ENCODE measurements around the gene MAL.

MAL gene

DNA sequence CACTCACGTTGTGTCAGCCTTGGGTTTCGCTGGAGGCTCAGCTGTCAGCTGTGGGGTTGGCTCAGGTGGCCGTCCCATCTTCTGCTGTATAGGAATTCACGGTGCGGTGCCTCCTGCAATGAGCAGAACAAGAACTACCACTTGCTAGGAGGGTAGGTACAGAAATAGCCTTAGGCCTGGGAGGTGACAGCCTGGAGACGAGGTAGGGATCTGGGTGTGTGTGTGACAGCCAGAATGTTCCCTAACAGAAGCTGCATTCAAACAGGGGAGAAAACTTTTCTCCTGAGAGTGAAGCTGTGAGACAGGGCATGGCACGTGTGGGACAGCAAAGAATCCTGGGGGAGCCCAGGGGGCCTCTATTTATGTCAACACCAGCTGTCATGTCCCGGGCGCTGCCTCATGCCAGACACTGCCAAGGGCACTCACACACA, 8.4 kb upstream of the MAL start:
- no peak for DNase-seq

DNA sequence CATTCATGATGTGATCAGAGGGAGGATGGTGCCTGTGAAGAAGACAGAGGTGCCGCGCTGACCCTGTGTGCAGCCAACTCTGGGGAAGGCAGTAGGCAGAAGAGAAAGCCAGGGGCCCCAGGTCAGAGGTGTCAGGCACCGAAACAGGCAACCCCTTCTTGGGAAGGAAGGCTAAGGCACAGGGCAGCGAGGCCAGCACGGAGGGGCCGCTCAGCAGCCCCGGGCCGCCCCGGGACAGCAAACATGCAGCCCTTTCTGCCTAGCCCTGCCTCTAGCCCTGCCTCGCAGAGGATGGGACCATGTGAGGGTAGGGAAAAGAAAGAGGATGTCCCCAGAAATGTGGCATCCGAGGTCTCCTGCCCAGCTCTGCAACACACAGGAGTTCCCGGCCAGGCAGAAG, 7.7 kb upstream of the MAL start:
- no peak for DNase-seq

DNA sequence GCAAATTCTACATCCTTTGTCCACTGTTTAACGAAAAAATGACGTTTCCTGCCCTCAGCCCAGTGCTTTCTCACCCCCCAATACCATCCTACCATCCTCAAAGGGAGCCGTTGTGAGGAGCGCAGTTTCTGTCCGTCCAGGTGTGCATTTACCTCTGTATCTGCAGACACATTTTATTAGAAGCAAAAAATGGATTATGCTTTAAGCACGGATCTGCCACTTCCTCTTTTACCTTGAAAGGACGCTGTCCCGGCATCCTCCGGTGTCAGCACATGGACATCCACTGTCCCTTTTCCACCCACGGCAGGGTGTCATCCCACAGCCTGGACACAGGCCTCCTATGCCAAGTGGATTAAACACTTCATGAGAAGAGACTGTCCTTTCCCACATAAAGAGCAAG, 7.2 kb upstream of the MAL start:
- no peak for DNase-seq

DNA sequence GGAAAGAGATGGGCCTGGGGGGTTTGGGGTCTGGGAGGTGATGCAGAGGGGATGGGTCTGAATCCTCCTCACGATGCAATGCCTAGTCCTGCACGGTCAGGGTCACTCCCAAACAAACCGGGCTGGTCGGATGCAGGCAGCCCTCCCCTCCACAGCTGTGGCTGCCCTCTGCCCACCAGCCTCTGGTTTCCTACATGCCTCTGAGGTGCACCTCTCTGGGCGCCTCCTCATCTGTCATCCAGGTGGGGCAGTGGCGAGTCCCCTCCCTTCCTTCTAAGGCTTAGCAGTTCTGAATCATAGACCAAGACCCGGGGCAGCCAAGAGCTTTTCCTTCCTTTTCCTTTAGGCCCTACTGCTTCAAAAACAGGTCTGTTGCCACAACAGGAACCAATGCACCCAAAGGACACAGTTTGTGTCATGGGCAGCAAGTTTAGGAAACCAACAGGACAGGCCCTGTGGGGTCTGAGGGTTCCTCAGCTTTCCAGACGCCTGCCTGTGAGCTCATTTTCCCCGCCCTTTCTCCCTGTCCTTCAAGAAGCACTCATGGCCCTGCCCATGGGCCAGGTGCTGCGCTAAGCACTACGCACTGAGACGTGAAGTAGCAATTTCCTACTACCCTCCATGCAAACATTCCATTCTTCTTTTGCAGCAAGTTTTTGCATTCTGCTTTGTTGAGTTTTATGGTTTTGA, 6.5 kb upstream of the MAL start:
- DNase-seq, result no peak

GRCh38 chr2:95019572-95019971, 5.9 kb upstream of the MAL start:
- no peak for DNase-seq

DNA sequence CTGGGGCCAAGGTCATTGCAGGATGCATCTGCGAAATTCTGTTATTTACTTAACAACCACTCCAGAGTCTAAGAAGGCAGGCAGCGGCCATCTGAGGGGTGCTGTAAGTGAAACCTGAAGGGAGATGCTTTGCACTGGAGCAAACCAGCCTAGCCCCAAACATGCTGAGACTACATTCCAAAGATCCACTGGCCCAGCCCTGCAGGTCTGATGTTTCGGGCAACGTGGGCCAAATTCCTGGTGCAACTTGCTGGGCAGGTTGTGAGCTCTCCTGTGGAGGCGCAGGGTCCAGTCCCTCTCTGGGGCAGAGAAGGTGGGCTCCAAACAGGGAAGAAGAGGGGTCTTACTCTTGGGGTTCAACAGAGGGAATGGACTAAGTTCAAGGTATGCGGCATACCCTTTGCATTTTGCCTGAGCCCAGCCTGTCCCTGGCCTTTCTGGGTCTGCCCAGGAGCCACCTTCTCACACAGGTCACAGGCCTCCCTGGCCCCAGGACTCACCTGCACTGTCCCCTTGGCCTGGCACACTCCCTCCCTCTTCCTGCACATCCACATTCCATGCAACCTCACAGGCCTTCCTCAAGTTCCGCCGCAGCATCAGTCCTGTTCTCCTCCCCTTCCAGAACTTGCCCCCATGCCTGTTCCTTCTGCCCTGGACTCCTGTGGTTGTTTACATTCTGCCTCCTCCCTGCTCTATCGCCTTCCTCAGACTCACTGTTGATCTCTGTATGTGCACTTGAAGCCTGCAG, 5.1 kb upstream of the MAL start:
- no peak for DNase-seq

GRCh38 chr2:95021023-95021416, 4.5 kb upstream of the MAL start:
- DNase-seq, result no peak

GRCh38 chr2:95021847-95022246, 3.7 kb upstream of the MAL start:
- DNase-seq, result no peak

GRCh38 chr2:95022309-95023221, 2.9 kb upstream of the MAL start:
- DNase-seq, result peak; percentile 49

GRCh38 chr2:95023222-95023597, 2.3 kb upstream of the MAL start:
- DNase-seq, result peak; percentile 61

- DNase-seq, result no peak
These were observed 1.1 kb upstream of the MAL start for GRCh38 chr2:95024371-95024770.

- DNase-seq, result no peak
These were observed 525 bp upstream of the MAL start for GRCh38 chr2:95024960-95025405.

DNA sequence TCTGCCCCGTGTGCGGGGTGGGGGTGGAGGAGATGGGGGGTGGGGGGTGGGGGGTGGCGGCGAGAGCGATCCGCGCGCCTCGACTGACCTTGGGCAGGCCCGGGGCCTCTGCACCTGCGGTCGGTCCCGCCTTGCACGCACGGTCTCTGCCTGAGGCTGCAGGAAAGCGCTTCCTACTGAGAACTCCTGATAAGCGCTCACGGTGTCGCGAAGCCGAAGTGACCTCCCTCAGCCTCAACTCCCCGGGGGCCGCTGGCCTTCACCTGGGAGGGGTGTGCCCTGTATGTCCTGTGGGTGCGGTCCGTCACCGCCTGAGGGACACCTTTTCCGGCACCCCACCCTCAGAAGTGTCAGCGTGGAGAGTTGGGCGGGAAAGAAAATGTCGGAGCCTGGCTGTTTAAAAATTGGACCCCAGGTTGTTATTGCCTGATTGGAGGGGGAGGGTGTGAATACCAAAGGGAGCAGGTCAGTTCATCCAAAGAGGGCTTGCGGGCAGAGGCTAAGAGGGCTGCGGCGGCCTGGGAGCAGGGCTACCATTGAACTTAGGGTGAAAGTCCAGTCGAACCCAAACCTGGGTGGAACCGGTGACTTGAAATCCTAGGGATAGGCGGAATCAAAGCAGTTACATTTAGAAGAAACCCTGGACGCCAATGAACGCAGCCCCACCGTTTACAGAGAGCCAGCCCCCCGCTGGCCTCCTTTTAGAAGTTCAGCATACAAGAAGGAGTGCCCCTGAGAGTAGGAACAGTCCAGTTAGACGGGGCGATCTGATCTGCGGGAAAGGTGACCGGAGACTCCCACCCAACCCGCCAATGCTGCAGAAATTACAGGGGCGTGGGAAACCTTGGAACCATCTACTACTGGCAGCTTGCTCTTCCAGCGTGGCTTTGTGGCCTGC, 1.2 kb downstream of the MAL start:
- no peak for DNase-seq

DNA sequence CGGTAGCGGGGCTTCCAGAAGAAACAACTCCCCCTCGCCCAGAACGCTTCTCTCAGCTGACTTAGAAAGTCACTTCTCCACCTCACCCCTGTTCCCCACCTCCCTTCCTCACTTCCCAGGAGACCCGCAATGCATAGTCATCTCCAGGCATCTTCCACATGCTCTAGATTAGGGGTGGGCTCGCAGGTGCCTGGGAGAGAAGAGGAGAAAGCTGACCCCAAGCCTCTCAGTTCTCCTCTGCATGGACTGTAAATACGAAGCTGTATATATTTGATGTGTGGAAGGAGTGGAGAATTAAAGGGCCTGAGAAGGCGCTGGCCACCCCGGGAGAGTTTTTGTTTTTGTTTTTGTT, 1.8 kb downstream of the MAL start:
- no peak for DNase-seq

DNA sequence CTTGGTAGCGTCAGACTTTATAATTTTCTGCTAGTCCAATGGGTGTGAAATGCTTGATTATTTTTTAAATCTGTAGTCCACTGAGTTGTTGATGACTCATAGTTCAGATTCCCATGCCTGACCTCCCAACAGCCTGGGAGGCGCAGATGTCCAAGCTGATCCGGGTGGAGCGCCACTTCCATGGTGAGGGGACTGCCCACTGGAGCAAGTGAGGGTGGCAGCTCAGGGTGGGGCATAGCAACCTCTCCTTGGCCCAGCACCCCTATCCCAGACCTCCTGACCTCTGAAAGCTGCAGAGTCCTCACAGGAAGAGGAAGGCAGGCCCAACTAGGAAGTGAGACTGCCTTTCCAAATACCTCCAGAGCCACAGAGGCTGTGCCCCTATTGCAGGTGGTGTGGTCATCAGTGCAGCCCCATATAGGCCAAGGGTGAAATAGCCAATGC, 4.4 kb downstream of the MAL start:
- DNase-seq, result peak; percentile 30

GRCh38 chr2:95030496-95030895, 5.0 kb downstream of the MAL start:
- DNase-seq, result no peak

GRCh38 chr2:95031076-95031725, 5.7 kb downstream of the MAL start:
- no peak for DNase-seq

DNA sequence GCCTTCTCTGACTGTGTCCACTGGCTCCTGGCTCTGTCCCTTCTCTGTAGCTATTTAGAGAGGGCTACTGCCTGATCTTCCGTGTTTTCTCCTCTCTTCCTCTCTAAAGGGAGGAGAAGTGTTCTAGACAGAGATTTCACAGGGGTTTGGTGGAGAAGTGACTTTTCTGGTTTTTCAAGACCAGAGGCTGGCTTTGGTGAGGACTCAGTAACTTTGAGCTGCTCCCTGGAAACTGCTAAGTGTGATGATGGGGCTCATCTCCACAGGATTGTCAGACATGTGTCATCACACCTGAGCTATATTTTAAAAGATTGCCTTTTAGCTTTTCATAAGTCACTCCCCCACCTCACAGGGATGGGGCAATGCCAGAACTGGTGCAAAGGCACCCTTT, 6.2 kb downstream of the MAL start:
- DNase-seq, result no peak

DNA sequence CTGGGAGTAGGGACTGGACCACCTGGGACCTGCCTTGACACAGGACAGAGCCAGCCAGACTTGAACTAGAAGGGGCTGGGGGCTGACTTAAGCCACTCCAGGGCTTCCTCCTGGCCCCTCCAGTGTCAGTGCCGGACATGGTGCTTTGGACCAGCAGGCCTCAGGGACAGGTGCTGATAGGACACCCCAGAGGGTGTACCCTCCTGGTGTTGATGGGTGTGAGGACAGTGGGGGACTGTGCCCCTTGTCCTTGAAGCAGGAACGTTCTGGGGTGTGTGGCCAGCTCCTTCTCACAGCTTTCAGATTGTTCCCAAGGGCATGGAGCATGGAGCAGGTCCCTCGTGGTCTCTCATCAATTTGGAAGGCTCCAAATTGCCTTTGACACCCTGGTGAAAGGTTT, 6.8 kb downstream of the MAL start:
- DNase-seq, result no peak

DNA sequence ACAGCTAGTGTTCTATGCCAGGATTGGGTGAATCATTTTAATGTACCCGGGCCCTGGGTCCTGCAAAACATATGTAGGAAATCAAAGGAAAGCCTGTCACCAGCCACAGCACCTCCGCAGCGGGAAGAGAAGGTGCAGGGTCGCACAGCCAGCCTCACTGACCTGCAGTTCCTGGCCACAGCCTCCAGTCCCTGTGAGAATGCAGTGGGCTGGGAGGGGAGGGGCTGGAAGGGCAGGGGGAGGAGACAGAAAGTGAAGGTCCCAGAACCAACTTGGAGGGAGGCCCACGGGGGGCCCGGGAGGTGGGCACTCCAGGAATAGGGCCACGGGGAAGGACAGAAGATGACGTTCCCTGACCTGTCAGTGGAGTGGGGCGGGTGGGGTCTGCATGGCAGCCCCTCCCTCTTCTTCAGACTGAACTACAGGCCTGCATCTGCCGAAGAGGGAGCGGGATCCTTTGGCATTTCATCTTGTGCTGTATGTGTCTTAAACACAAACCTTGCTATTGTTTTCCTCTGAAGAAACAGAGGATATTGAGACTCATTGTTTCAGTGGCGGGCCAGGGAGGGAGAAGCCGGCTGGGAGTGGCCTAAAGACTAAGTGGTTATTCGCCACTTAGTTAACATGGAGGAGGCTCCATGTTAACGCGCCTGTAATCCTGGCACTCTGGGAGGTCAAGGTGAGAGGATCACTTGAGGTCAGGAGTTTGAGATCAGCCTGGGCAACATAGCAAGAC, 7.5 kb downstream of the MAL start:
- DNase-seq, result no peak

GRCh38 chr2:95034221-95034620, 8.7 kb downstream of the MAL start:
- no peak for DNase-seq
